OCI-M2 (cell line): Measurements from ENCODE around the gene DYRK1A.

ENCODE experiments used
- DNase-seq: peaks from one replicate; lab custom pipeline; 2025; ENCODE audit not compliant: unreplicated experiment; lab: John Stamatoyannopoulos, UW

The DYRK1A gene

GRCh38 chr21:37563641-37564340, 197.2 kb downstream of the DYRK1A start:
- DNase-seq = peak; percentile 83

GRCh38 chr21:37564341-37564923, 197.9 kb downstream of the DYRK1A start:
- no peak for DNase-seq

- DNase-seq = no peak
These were observed 198.5 kb downstream of the DYRK1A start for GRCh38 chr21:37564924-37565529.

GRCh38 chr21:37565530-37566223, 199.1 kb downstream of the DYRK1A start:
- no peak for DNase-seq

GRCh38 chr21:37566790-37567615, 200.4 kb downstream of the DYRK1A start:
- no peak for DNase-seq

GRCh38 chr21:37568415-37568814, 201.8 kb downstream of the DYRK1A start:
- no peak for DNase-seq

GRCh38 chr21:37568916-37569315, 202.3 kb downstream of the DYRK1A start:
- no peak for DNase-seq

GRCh38 chr21:37571442-37571841, 204.9 kb downstream of the DYRK1A start:
- DNase-seq = no peak

- DNase-seq = no peak
These were observed 207.7 kb downstream of the DYRK1A start for GRCh38 chr21:37574316-37574715.

GRCh38 chr21:37574751-37575150, 208.2 kb downstream of the DYRK1A start:
- no peak for DNase-seq

- DNase-seq = no peak
These were observed 209.0 kb downstream of the DYRK1A start for GRCh38 chr21:37575580-37575979.
